Measurements from ENCODE around the gene LTN1. TPM values are rescaled to one million over a fixed set of nuclear protein-coding genes. Genes with fewer than 3 reads are reported as not detected.

Gene LTN1
- total and polyA plus RNA-seq, 2 of the 13 experiments (the other 11 are each of a cell fraction or from before 2014, with no cell fraction given) = 6.7 to 24.6 TPM

GRCh38 chr21:29024474-29025327, 32.0 kb upstream of the LTN1 start, which contains the start of gene USP16 (continued):
- TF ChIP-seq, protein P1, sequence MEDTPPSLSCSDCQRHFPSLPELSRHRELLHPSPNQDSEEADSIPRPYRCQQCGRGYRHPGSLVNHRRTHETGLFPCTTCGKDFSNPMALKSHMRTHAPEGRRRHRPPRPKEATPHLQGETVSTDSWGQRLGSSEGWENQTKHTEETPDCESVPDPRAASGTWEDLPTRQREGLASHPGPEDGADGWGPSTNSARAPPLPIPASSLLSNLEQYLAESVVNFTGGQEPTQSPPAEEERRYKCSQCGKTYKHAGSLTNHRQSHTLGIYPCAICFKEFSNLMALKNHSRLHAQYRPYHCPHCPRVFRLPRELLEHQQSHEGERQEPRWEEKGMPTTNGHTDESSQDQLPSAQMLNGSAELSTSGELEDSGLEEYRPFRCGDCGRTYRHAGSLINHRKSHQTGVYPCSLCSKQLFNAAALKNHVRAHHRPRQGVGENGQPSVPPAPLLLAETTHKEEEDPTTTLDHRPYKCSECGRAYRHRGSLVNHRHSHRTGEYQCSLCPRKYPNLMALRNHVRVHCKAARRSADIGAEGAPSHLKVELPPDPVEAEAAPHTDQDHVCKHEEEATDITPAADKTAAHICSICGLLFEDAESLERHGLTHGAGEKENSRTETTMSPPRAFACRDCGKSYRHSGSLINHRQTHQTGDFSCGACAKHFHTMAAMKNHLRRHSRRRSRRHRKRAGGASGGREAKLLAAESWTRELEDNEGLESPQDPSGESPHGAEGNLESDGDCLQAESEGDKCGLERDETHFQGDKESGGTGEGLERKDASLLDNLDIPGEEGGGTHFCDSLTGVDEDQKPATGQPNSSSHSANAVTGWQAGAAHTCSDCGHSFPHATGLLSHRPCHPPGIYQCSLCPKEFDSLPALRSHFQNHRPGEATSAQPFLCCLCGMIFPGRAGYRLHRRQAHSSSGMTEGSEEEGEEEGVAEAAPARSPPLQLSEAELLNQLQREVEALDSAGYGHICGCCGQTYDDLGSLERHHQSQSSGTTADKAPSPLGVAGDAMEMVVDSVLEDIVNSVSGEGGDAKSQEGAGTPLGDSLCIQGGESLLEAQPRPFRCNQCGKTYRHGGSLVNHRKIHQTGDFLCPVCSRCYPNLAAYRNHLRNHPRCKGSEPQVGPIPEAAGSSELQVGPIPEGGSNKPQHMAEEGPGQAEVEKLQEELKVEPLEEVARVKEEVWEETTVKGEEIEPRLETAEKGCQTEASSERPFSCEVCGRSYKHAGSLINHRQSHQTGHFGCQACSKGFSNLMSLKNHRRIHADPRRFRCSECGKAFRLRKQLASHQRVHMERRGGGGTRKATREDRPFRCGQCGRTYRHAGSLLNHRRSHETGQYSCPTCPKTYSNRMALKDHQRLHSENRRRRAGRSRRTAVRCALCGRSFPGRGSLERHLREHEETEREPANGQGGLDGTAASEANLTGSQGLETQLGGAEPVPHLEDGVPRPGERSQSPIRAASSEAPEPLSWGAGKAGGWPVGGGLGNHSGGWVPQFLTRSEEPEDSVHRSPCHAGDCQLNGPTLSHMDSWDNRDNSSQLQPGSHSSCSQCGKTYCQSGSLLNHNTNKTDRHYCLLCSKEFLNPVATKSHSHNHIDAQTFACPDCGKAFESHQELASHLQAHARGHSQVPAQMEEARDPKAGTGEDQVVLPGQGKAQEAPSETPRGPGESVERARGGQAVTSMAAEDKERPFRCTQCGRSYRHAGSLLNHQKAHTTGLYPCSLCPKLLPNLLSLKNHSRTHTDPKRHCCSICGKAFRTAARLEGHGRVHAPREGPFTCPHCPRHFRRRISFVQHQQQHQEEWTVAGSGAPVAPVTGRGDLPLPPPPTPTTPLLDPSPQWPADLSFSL (CRISPR knock-in tag; IDR thresholded peaks at IDR 0.05) = no peak
- TF ChIP-seq PRDM10 (CRISPR knock-in tag; IDR thresholded peaks at IDR 0.05; ENCODE audit: low read depth) = peak; percentile 52; the same call in 1 of the 2 replicates
- 0 out of 2 replicates have a peak, but pooled peaks have one; percentile 29 for TF ChIP-seq FOXJ3 (CRISPR knock-in tag; IDR thresholded peaks at IDR 0.05; ENCODE audit: borderline replicate concordance)
- TF ChIP-seq FOXO4 (CRISPR knock-in tag; conservative IDR thresholded peaks at IDR 0.05) = no peak
- no peak for TF ChIP-seq FOXP1 (IDR thresholded peaks at IDR 0.05)
- no peak for TF ChIP-seq FOXP1 (CRISPR knock-in tag; IDR thresholded peaks at IDR 0.05)
- 0 out of 2 replicates have a peak, but pooled peaks have one; percentile 48 for TF ChIP-seq ZNF740 (CRISPR knock-in tag; IDR thresholded peaks at IDR 0.05)
- TF ChIP-seq SSRP1 (CRISPR knock-in tag; IDR thresholded peaks at IDR 0.05) = 0 out of 2 replicates have a peak, but pooled peaks have one; percentile 16
- no peak for TF ChIP-seq ZSCAN12 (CRISPR knock-in tag; IDR thresholded peaks at IDR 0.05)
- TF ChIP-seq TBX3 (IDR thresholded peaks at IDR 0.05; ENCODE audit: borderline replicate concordance) = peak; percentile 40; the same call in 1 of the 2 replicates
- no peak; the same call in 1 of the 2 replicates for TF ChIP-seq KDM3A (CRISPR knock-in tag; IDR thresholded peaks at IDR 0.05; ENCODE audit: low read depth)
- 0 out of 2 replicates have a peak, but pooled peaks have one; percentile 21 for TF ChIP-seq ZNF766 (CRISPR knock-in tag; IDR thresholded peaks at IDR 0.05; ENCODE audit: borderline replicate concordance)
- TF ChIP-seq ZNF7 (CRISPR knock-in tag; IDR thresholded peaks at IDR 0.05) = no peak
- TF ChIP-seq NFKBIZ (CRISPR knock-in tag; IDR thresholded peaks at IDR 0.05) = no peak
- TF ChIP-seq MLLT10 (CRISPR knock-in tag; IDR thresholded peaks at IDR 0.05) = no peak
- TF ChIP-seq RXRA (CRISPR knock-in tag; IDR thresholded peaks at IDR 0.05) = peak; percentile 63; the same call in 1 of the 2 replicates
- no peak for TF ChIP-seq ZNF775 (CRISPR knock-in tag; IDR thresholded peaks at IDR 0.05; ENCODE audit: borderline replicate concordance)
- TF ChIP-seq SETDB1 (CRISPR knock-in tag; IDR thresholded peaks at IDR 0.05; ENCODE audit: borderline replicate concordance) = no peak

Data from HepG2 (cell line).